Skeletal muscle tissue (tissue), 4 donors: ENCODE data around the gene SCN3A. TPM values are rescaled to one million over a fixed set of nuclear protein-coding genes. Genes with fewer than 3 reads are reported as not detected.

ENCODE experiments used
- H3K27ac ChIP-seq: one replicate; pipeline ENCODE4 v1.7.0; 2013; ENCODE audit warnings: mild to moderate bottlenecking, low read depth, low read length, inconsistent platforms
- H3K27me3 ChIP-seq, 3 donors: one replicate each; pipeline ENCODE4 v1.7.0; 2013; ENCODE audit warnings: low read length in 3 of 3; ENCODE audit not compliant: control insufficient read depth in 3 of 3, insufficient read depth in 3 of 3
- H3K36me3 ChIP-seq, 3 donors: one replicate each; pipeline ENCODE4 v1.7.0; 2013; ENCODE audit warnings: low read length in 3 of 3; ENCODE audit not compliant: control insufficient read depth in 3 of 3, insufficient read depth in 3 of 3
- H3K4me1 ChIP-seq, 3 donors: one replicate each; pipeline ENCODE4 v1.7.0; 2013; ENCODE audit warnings: low read length in 3 of 3, mild to moderate bottlenecking in 3 of 3; ENCODE audit not compliant: control insufficient read depth in 3 of 3, insufficient read depth in 3 of 3
- H3K4me3 ChIP-seq, 3 donors: one replicate each; pipeline ENCODE4 v1.7.0; 2013; ENCODE audit warnings: low read length in 3 of 3
- H3K9ac ChIP-seq, 3 donors: one replicate each; pipeline ENCODE4 v1.7.0; 2013; ENCODE audit warnings: low read length in 3 of 3, mild to moderate bottlenecking in 3 of 3, moderate library complexity in 2 of 3, low read depth in 1 of 3
- H3K9me3 ChIP-seq, 3 donors: one replicate each; pipeline ENCODE4 v1.7.0; 2013; ENCODE audit warnings: low read length in 3 of 3; ENCODE audit not compliant: control insufficient read depth in 3 of 3
- total RNA-seq: library from RNA; depleted of rRNA; stranded (reverse); fragments of >200 nt; gene quantifications from one replicate; pipeline ENCODE4 v1.2.3, GENCODE V29; 2014
- donor health status: Osteomylitis.

The SCN3A gene
- total RNA-seq, 1 donor from 2014 or later: 0.52 TPM

- Histone ChIP-seq H3K9ac (no peak overlapping the region), H3K4me1 (no peaks in the 10 kb centered on the region), H3K4me3 (no peak overlapping the region), H3K27me3 (no peaks in the 10 kb centered on the region), H3K9me3 (no peaks in the 10 kb centered on the region), H3K27ac (no peak overlapping the region), H3K36me3 (no peaks in the 10 kb centered on the region)
These were observed 46.7 kb downstream of the SCN3A start for GRCh38 chr2:165157160-165157559.

- H3K27ac ChIP-seq: no peak overlapping the region
- no peaks in the 10 kb centered on the region for H3K4me1 ChIP-seq
- no peak overlapping the region for H3K4me3 ChIP-seq
- no peak overlapping the region for H3K9ac ChIP-seq
- no peaks in the 10 kb centered on the region for H3K9me3 ChIP-seq
- no peaks in the 10 kb centered on the region for H3K27me3 ChIP-seq
- H3K36me3 ChIP-seq: no peaks in the 10 kb centered on the region
These were observed 48.7 kb downstream of the SCN3A start for GRCh38 chr2:165155152-165155551.

- H3K27me3 ChIP-seq: no peaks in the 10 kb centered on the region
- no peak overlapping the region for H3K27ac ChIP-seq
- no peak overlapping the region for H3K9ac ChIP-seq
- H3K4me1 ChIP-seq: no peaks in the 10 kb centered on the region
- no peak overlapping the region for H3K4me3 ChIP-seq
- H3K9me3 ChIP-seq: no peaks in the 10 kb centered on the region
- H3K36me3 ChIP-seq: no peaks in the 10 kb centered on the region
These were observed 54.4 kb downstream of the SCN3A start for GRCh38 chr2:165149439-165149838.

GRCh38 chr2:165147186-165148045, 56.4 kb downstream of the SCN3A start:
- H3K36me3 ChIP-seq: no peaks in the 10 kb centered on the region
- H3K27me3 ChIP-seq: no peaks in the 10 kb centered on the region
- H3K4me1 ChIP-seq: no peaks in the 10 kb centered on the region
- H3K4me3 ChIP-seq: no peak overlapping the region
- H3K27ac ChIP-seq: no peak overlapping the region
- no peaks in the 10 kb centered on the region for H3K9me3 ChIP-seq
- H3K9ac ChIP-seq: no peak overlapping the region

GRCh38 chr2:165144315-165144714, 59.5 kb downstream of the SCN3A start:
- H3K36me3 ChIP-seq: no peaks in the 10 kb centered on the region
- no peak overlapping the region for H3K27ac ChIP-seq
- H3K9ac ChIP-seq: no peak overlapping the region
- no peaks in the 10 kb centered on the region for H3K9me3 ChIP-seq
- H3K4me3 ChIP-seq: no peak overlapping the region
- H3K4me1 ChIP-seq: no peaks in the 10 kb centered on the region
- H3K27me3 ChIP-seq: no peaks in the 10 kb centered on the region

GRCh38 chr2:165141601-165142354, 62.1 kb downstream of the SCN3A start:
- H3K36me3 ChIP-seq: no peaks in the 10 kb centered on the region
- H3K4me3 ChIP-seq: no peak overlapping the region
- H3K9me3 ChIP-seq: no peaks in the 10 kb centered on the region
- no peaks in the 10 kb centered on the region for H3K4me1 ChIP-seq
- H3K27ac ChIP-seq: no peak overlapping the region
- no peaks in the 10 kb centered on the region for H3K27me3 ChIP-seq
- H3K9ac ChIP-seq: no peak overlapping the region

- Histone ChIP-seq H3K9ac (no peak overlapping the region), H3K9me3 (no peaks in the 10 kb centered on the region), H3K4me1 (no peaks in the 10 kb centered on the region), H3K27me3 (no peaks in the 10 kb centered on the region), H3K4me3 (no peak overlapping the region), H3K27ac (no peak overlapping the region), H3K36me3 (no peaks in the 10 kb centered on the region)
These were observed 77.6 kb downstream of the SCN3A start for GRCh38 chr2:165126244-165126643.

- Histone ChIP-seq H3K27me3 (no peaks in the 10 kb centered on the region), H3K4me1 (no peaks in the 10 kb centered on the region), H3K27ac (no peak overlapping the region), H3K9ac (no peak overlapping the region), H3K4me3 (no peak overlapping the region), H3K36me3 (no peaks in the 10 kb centered on the region), H3K9me3 (no peaks in the 10 kb centered on the region)
These were observed 81.3 kb downstream of the SCN3A start for GRCh38 chr2:165122521-165122920.

- no peak overlapping the region for H3K27ac ChIP-seq
- no peaks in the 10 kb centered on the region for H3K27me3 ChIP-seq
- no peak overlapping the region for H3K9ac ChIP-seq
- no peaks in the 10 kb centered on the region for H3K9me3 ChIP-seq
- H3K4me1 ChIP-seq: no peaks in the 10 kb centered on the region
- no peak overlapping the region for H3K4me3 ChIP-seq
- H3K36me3 ChIP-seq: no peaks in the 10 kb centered on the region
These were observed 82.9 kb downstream of the SCN3A start for GRCh38 chr2:165120740-165121467.

GRCh38 chr2:165115258-165115657, 88.6 kb downstream of the SCN3A start:
- H3K9ac ChIP-seq: no peak overlapping the region
- H3K4me3 ChIP-seq: no peak overlapping the region
- H3K9me3 ChIP-seq: no peaks in the 10 kb centered on the region
- H3K36me3 ChIP-seq: no peaks in the 10 kb centered on the region
- no peaks in the 10 kb centered on the region for H3K4me1 ChIP-seq
- H3K27ac ChIP-seq: no peak overlapping the region
- peaks cover 0 to 4% (median 0%) of the 10 kb centered on the region in 3 donors for H3K27me3 ChIP-seq
